WI38 (cell line): ENCODE data around the gene MAN1A2.
"Not testable (repeated sequence)": the region's sequence is repeated elsewhere in the genome, so short reads cannot be mapped to it uniquely, and the experiment has no call there.

Experiments used
- H3K4me3 ChIP-seq: 2 replicates; pipeline ENCODE4 v1.5.1; 2011; ENCODE audit warnings: low read depth, mild to moderate bottlenecking, control low read depth, low read length
- TF ChIP-seq, protein P1 (sequence below): IDR thresholded peaks from 2 replicates; pipeline ENCODE4 v1.5.1; 2012; ENCODE audit warnings: low read depth, mild to moderate bottlenecking, control low read depth, low read length

MAN1A2 gene

DNA sequence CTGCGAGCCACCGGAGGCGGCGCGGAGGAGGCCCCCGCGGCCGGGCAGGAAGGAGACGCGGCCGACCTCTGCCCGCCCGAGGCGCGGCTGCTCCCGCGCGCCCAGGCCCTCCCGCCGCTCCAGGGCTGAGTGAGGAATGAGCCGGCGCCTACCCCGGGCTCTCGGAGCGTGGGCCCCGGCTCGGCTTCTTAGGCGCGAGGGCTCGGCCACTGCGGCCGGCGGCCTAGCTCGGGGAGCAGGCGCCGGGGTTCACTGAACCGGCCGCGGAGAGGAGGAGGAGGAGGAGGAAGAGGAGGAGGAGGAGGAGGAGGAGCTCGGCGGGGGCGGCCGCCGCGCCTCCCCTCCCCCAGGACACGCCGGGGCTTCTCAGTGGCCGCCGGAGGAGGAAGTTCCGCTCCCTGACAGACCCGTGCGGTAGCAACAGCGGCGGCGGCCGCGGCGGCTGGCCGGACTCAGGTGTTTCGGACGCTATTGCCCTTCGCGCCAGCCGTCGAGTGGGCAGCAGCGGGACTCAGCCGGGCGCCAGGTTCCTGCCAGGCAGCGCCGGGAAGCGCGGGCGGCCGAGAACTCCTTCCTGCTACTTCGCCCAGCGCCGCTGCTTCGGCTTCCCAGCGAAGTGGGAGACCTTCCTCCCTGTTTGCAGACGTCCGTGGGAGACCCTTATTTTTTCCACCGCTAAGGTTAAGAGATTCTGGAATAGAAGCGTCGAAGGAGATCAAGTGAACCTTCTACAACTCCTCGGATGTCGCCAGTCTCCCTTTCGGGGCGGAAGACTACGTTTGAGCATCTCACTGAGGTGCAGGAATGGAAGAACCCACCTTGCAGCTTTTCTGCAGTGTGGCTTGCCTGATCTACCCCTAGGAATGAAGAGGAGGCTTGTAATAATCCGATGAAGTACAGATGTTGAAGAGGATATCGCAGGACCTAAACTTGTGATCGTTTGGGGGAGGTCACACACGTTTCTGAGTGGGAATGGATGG is at the start of gene MAN1A2:
TSS of gene MAN1A2 (plus strand) at position 404 of the 980 bp plus-strand sequence. CDS start 735 bp downstream, outside the sequence.
- TF ChIP-seq, protein P1, sequence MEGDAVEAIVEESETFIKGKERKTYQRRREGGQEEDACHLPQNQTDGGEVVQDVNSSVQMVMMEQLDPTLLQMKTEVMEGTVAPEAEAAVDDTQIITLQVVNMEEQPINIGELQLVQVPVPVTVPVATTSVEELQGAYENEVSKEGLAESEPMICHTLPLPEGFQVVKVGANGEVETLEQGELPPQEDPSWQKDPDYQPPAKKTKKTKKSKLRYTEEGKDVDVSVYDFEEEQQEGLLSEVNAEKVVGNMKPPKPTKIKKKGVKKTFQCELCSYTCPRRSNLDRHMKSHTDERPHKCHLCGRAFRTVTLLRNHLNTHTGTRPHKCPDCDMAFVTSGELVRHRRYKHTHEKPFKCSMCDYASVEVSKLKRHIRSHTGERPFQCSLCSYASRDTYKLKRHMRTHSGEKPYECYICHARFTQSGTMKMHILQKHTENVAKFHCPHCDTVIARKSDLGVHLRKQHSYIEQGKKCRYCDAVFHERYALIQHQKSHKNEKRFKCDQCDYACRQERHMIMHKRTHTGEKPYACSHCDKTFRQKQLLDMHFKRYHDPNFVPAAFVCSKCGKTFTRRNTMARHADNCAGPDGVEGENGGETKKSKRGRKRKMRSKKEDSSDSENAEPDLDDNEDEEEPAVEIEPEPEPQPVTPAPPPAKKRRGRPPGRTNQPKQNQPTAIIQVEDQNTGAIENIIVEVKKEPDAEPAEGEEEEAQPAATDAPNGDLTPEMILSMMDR = no peak
- H3K4me3 ChIP-seq = peak within 1 kb of the TSS; percentile 92

DNA sequence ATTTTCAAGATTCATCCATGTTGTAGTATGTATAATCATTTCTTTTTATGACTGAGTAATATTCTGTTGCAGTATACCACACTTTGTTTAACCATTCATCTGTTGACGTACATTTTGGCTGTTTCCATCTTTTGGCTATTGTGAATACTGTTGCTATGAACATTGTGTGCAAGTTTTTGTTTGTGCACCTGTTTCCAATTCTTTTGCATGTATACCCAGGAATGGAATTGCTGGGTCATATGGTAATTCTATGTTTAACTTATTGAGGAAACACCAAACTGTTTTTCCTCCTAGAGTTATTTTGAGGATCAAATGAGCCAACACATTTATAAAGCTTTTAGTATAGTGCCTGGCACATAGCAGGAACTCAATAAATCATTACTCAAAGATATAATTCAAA is 49.2 kb upstream of the MAN1A2 start:
- TF ChIP-seq, protein P1 = no peak
- no peak overlapping the region for H3K4me3 ChIP-seq

DNA sequence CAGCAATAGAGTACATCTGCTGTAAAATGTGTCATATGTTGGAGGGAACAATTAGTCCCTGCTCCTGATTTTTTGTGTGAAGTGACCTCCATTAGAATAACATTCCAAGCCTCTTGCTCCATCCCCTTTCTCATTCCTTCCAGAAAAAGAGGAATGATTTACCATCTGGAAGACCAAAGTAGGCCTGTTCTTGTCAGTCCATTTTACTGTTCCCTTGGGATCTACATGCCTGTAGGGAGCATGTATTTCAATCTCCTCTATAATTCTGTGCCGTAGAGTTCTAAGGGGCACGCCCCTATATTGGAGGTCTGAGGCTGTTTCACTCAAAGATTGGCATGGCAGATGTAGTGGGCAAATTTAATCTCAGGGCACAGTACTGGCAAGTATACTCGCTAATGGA is 48.8 kb upstream of the MAN1A2 start:
- TF ChIP-seq, protein P1 = no peak
- H3K4me3 ChIP-seq = no peak overlapping the region

GRCh38 chr1:117320515-117320914 is 46.7 kb upstream of the MAN1A2 start:
- TF ChIP-seq, protein P1 = no peak
- H3K4me3 ChIP-seq = no peak overlapping the region

- TF ChIP-seq, protein P1 = no peak
- no peak overlapping the region for H3K4me3 ChIP-seq
These were observed 45.3 kb upstream of the MAN1A2 start for GRCh38 chr1:117321680-117322609.

DNA sequence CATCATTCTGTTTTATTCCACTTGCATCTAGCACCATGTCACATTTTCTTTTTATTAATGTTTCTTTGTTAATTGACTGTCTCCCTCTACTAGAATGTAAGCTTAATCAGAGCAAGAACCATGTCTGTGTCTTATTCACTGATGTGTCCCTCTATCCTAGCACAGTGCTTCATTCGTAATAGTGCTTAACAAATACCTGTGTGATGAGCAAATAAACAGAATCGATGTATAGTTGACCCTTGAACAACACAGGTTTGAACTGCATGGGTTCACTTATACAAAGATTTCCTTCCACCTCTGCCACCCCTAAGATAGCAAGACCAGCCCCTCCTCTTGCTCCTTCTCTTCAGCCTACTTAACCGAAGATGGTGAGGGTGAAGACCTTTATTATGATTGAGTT is 42.9 kb upstream of the MAN1A2 start:
- no peak overlapping the region for H3K4me3 ChIP-seq
- TF ChIP-seq, protein P1 = no peak

- not testable (repeated sequence) for H3K4me3 ChIP-seq
These were observed 41.2 kb upstream of the MAN1A2 start for GRCh38 chr1:117326035-117326434.
